Measurements from ENCODE around the gene SLC36A2. TPM values are rescaled to one million over a fixed set of nuclear protein-coding genes. Genes with fewer than 3 reads are reported as not detected.

SLC36A2 gene
- total and polyA plus RNA-seq, 2 experiments from 2014 or later: 0.30 TPM; not detected in 1

DNA sequence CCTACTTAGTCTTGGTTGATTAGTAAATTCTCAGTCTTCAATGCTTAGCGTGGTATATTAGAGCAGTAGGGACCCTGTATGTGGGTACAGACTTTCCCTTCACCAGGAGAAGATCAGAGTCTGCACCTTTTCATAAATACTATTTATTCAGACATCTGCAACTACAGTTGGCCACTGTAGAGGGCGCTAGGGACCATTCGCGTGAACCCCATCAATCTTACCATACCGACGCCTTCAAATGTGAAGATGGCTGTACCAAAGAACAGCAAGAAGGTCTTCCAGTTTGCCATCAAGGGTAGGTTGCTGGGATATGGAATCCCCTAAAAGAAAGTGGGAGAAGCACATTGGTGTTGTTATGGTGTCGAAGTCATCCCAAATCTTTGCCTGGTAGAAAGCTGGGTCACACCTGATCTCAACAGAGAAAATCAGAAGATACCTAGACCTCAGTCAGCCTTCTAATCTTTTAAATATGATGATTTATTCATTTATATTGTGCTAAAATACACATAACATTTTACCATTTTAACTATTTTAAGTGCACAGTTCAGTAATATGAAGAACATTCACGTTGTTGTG lies 62.9 kb downstream of the SLC36A2 start:
- Histone ChIP-seq H3K9me3 (ENCODE audit: low read depth) (no peaks in the 10 kb centered on the region), H3K36me3 (replicated peaks; ENCODE audit: insufficient read depth, low read depth) (no peaks in the 10 kb centered on the region), H2AFZ (no peak overlapping the region), H3K27me3 (no peaks in the 10 kb centered on the region), H3K4me3 (no peak overlapping the region), H3K4me1 (ENCODE audit: insufficient read depth) (no peaks in the 10 kb centered on the region), H3K9me2 (replicated peaks; ENCODE audit: insufficient read depth) (no peaks in the 10 kb centered on the region), H3K27ac (no peak overlapping the region), H3K79me2 (no peaks in the 10 kb centered on the region), H4K20me1 (ENCODE audit: insufficient read depth, poor library complexity, severe bottlenecking) (no peaks in the 10 kb centered on the region), H3K4me2 (no peak overlapping the region)
- no peak for TF ChIP-seq EZH2phosphoT487 (IDR thresholded peaks at IDR 0.05; ENCODE audit: low read depth, severe bottlenecking, unreplicated experiment)
- TF ChIP-seq, protein P1, sequence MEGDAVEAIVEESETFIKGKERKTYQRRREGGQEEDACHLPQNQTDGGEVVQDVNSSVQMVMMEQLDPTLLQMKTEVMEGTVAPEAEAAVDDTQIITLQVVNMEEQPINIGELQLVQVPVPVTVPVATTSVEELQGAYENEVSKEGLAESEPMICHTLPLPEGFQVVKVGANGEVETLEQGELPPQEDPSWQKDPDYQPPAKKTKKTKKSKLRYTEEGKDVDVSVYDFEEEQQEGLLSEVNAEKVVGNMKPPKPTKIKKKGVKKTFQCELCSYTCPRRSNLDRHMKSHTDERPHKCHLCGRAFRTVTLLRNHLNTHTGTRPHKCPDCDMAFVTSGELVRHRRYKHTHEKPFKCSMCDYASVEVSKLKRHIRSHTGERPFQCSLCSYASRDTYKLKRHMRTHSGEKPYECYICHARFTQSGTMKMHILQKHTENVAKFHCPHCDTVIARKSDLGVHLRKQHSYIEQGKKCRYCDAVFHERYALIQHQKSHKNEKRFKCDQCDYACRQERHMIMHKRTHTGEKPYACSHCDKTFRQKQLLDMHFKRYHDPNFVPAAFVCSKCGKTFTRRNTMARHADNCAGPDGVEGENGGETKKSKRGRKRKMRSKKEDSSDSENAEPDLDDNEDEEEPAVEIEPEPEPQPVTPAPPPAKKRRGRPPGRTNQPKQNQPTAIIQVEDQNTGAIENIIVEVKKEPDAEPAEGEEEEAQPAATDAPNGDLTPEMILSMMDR (IDR thresholded peaks at IDR 0.05; ENCODE audit: poor library complexity): no peak
- TF ChIP-seq EZH2 (IDR thresholded peaks at IDR 0.05; ENCODE audit: borderline replicate concordance): no peak
- no peak for DNase-seq (ENCODE audit: low spot score)
- WGBS (ENCODE audit: low lambda C conversion rate, missing lambda C conversion rate): 40% methylated on average over 8 of the region's 8 CpGs

DNA sequence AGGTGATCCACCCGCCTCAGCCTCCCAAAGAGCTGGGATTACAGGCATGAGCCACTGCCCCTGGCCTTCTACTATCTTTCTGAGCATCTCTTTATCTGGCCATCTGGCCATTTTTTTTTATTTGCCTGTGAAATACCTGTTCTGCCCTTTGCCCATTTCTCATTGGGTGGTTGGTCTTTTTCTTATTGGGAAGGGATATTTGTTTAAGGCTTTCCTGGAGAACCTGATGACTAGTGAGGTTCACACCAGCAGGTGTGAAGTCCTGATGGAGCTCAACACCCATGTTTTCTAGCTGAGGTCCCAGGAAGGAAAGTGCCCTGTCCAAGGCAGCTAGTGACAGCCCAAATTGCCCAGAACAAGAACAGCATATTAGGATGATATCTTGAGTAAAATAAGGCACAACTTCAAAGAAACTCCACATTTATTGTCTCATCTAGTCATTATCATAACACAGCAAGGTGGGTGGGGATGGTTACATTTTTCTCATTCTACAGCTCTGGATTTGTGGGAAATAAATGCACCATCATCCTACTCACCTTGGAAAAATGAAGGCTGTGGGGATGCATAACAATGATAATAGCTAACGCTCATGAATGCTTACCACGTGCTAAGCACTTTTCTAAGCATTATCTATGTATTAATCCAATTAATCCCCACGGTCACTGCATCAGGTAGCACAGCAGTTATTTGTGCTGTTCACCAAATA lies 64.1 kb downstream of the SLC36A2 start:
- TF ChIP-seq EZH2 (IDR thresholded peaks at IDR 0.05; ENCODE audit: borderline replicate concordance) (no peak), EZH2phosphoT487 (IDR thresholded peaks at IDR 0.05; ENCODE audit: low read depth, severe bottlenecking, unreplicated experiment) (no peak)
- TF ChIP-seq, protein P1 (IDR thresholded peaks at IDR 0.05; ENCODE audit: poor library complexity): no peak
- no peaks in the 10 kb centered on the region for H3K4me1 ChIP-seq (ENCODE audit: insufficient read depth)
- no peaks in the 10 kb centered on the region for H3K9me3 ChIP-seq (ENCODE audit: low read depth)
- no peak overlapping the region for H2AFZ ChIP-seq
- no peaks in the 10 kb centered on the region for H3K79me2 ChIP-seq
- WGBS (ENCODE audit: low lambda C conversion rate, missing lambda C conversion rate): 79% methylated on average over 4 of the region's 4 CpGs
- no peaks in the 10 kb centered on the region for H3K27me3 ChIP-seq
- H3K27ac ChIP-seq: no peak overlapping the region
- no peak overlapping the region for H3K4me3 ChIP-seq
- no peak overlapping the region for H3K4me2 ChIP-seq
- DNase-seq (ENCODE audit: low spot score): no peak
- no peaks in the 10 kb centered on the region for H3K36me3 ChIP-seq (replicated peaks; ENCODE audit: insufficient read depth, low read depth)
- no peaks in the 10 kb centered on the region for H3K9me2 ChIP-seq (replicated peaks; ENCODE audit: insufficient read depth)
- no peaks in the 10 kb centered on the region for H4K20me1 ChIP-seq (ENCODE audit: insufficient read depth, poor library complexity, severe bottlenecking)

DNA sequence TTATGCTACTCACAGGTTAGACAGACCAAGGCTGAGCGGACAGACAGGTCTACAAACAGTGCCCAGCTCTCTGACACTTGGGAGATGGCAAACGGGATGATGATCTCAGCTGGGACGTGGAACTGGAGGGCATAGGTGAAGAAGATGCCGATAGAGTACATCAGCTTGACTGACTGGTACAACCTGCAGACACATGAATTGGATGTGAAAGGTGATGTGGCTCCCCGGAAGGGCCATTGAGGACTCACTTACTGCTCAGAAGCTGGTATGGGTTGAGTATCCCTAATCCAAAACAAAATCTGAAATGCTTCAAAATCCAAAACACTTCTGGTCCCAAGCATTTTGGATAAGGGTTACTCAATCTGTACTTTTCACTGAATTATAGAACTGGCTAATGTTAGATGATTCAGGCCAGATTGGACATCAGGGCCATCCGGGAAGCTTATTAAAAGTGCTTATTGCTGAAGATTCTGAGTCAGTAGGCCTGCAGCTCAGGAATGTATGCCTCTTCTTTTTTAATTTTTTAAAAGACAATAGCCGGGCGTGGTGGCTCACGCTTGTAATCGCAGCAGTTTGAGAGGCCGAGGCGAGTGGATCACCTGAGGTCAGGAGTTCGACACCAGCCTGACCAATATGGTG lies 66.2 kb downstream of the SLC36A2 start:
- WGBS (ENCODE audit: low lambda C conversion rate, missing lambda C conversion rate): 98% methylated on average over 13 of the region's 13 CpGs
- H3K79me2 ChIP-seq: no peaks in the 10 kb centered on the region
- H3K4me2 ChIP-seq: no peak overlapping the region
- TF ChIP-seq, protein P1 (IDR thresholded peaks at IDR 0.05; ENCODE audit: poor library complexity): no peak
- no peak for TF ChIP-seq EZH2 (IDR thresholded peaks at IDR 0.05; ENCODE audit: borderline replicate concordance)
- H3K36me3 ChIP-seq (replicated peaks; ENCODE audit: insufficient read depth, low read depth): no peaks in the 10 kb centered on the region
- no peak for DNase-seq (ENCODE audit: low spot score)
- no peak overlapping the region for H3K27ac ChIP-seq
- no peaks in the 10 kb centered on the region for H3K9me2 ChIP-seq (replicated peaks; ENCODE audit: insufficient read depth)
- H2AFZ ChIP-seq: no peak overlapping the region
- H3K9me3 ChIP-seq (ENCODE audit: low read depth): no peaks in the 10 kb centered on the region
- no peaks in the 10 kb centered on the region for H3K4me1 ChIP-seq (ENCODE audit: insufficient read depth)
- no peaks in the 10 kb centered on the region for H3K27me3 ChIP-seq
- H4K20me1 ChIP-seq (ENCODE audit: insufficient read depth, poor library complexity, severe bottlenecking): no peaks in the 10 kb centered on the region
- no peak overlapping the region for H3K4me3 ChIP-seq
